GM19238 (cell line): ENCODE measurements around the gene GSDMA.
"Not testable (repeated sequence)": the region's sequence is repeated elsewhere in the genome, so short reads cannot be mapped to it uniquely, and the experiment has no call there.

ENCODE experiments used
- DNase-seq: peaks from one replicate; pipeline ENCODE4 v3.0.0; 2011; ENCODE audit warnings: low spot score; ENCODE audit not compliant: insufficient read length

Gene GSDMA

GRCh38 chr17:39994448-39994847 lies 31.6 kb downstream of the GSDMA start:
- DNase-seq: no peak

DNA sequence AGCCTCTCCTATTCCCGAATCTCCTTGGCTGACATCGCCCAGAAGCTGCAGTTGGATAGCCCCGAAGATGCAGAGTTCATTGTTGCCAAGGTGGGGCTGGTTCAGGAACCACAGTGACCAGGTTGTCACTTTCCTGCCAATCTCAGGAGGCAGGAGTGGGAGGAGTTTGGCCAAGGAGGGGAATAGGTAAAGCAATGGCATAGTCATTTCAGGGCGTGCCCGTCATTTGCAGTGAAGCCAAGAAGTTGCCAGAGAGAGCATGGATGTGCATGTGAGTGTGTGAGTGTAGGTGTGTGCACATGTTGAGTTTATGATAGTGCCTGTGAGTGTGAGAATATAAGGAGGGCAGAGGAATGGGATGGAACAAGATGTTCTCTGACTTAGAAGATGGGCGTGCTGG lies 32.6 kb downstream of the GSDMA start:
- no peak for DNase-seq

- no peak for DNase-seq
Observed at GRCh38 chr17:39996162-39996561, 33.4 kb downstream of the GSDMA start.

DNA sequence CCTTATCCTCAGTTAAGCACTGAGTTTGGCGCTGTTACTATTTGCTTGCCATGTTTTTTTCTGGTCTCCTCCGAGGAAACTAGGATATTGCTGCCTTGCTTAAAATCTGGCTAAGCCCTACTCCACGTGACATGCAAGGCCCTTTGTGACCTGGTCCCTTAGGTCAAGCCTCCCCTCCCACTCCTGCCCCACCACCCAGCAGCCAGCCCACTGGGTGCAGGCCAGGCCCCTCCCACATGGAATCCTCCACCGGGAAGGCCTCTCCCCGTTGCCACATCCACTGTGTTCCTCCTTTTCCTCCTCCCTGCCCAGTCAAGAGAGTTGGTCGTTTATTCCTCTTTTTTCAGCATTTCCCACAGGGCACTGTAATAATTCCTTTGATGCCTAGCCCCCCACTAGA lies 34.0 kb downstream of the GSDMA start:
- no peak for DNase-seq

DNA sequence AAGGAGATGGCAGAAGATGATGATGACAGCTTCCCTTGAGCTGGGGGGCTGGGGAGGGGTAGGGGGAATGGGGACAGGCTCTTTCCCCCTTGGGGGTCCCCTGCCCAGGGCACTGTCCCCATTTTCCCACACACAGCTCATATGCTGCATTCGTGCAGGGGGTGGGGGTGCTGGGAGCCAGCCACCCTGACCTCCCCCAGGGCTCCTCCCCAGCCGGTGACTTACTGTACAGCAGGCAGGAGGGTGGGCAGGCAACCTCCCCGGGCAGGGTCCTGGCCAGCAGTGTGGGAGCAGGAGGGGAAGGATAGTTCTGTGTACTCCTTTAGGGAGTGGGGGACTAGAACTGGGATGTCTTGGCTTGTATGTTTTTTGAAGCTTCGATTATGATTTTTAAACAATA lies 34.7 kb downstream of the GSDMA start:
- no peak for DNase-seq

DNA sequence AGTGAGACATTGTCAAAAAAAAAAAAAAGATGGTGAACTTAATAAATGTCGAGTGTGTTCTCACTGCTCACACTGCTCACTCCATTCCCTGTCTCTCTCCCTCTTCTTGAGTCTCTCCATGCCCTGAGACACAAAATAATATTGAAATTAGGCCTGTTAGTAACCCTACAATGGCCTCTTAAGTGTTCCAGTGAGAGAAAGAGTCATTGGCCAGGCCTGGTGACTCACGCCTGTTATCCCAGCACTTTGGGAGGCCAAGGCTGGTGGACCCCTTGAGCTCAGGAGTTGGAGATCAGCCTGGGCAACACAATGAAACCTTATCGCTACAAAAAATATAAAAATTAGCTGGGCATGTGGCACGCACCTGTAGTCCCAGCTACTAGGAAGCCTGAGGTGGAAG lies 36.3 kb downstream of the GSDMA start:
- no peak for DNase-seq

GRCh38 chr17:40000161-40000560 lies 37.4 kb downstream of the GSDMA start:
- no peak for DNase-seq

DNA sequence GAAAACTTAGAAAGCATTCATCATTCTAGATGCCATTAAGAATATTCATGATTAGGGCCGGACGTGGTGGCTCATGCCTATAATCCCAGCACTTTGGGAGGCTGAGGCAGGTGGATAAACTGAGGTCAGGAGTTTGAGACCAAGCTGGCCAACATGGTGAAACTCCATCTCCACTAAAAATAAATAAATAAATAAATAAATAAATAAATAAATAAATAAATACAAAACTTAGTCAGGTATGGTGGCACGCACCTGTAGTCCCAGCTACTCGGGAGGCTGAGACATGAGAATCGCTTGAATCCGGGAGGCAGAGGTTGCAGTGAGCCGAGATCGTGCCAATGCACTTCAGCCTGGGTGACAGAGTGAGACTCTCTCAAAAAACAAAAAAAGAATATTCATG lies 38.5 kb downstream of the GSDMA start:
- DNase-seq: not testable (repeated sequence)

DNA sequence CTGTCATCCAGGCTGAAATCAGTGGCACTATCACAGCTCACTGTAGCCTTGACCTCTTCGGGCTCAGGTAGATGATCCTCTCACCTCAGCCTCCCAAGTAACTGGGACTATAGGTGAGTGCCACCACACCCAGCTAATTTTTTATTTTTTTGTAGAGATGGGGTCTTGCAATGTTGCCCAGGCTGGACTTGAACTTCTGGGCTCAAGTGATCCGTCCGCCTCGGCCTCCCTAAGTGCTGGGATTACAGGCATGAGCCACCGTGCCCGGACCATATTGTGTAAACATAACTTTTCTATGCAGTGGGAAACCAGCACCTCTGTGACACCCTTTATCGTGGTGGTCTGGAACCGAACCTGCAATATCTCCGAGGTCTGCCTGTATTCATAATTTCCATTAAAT lies 41.3 kb downstream of the GSDMA start:
- DNase-seq: no peak

GRCh38 chr17:40004712-40005111 lies 41.9 kb downstream of the GSDMA start:
- DNase-seq: no peak

DNA sequence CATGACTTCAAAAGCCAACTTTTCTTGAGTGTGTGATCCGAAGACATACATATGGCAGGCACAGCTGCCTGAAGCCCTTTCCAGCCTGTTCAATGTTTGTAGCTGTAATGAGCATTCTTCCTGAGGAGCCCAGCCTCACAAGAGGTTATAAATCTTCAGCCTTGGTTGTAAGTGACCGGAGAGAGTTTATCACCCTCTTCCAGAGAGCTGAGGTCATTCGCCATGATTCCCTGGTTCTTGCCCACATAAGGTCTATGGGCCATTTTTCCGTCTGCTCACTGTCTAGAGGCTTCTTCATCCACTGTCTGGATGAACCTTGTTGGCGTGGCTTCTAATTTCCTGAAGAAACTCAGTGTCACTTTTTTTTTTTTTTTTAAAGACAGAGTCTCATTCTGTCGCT lies 42.7 kb downstream of the GSDMA start:
- DNase-seq: no peak

GRCh38 chr17:40010946-40011500 lies 48.2 kb downstream of the GSDMA start:
- DNase-seq: not testable (repeated sequence)

DNA sequence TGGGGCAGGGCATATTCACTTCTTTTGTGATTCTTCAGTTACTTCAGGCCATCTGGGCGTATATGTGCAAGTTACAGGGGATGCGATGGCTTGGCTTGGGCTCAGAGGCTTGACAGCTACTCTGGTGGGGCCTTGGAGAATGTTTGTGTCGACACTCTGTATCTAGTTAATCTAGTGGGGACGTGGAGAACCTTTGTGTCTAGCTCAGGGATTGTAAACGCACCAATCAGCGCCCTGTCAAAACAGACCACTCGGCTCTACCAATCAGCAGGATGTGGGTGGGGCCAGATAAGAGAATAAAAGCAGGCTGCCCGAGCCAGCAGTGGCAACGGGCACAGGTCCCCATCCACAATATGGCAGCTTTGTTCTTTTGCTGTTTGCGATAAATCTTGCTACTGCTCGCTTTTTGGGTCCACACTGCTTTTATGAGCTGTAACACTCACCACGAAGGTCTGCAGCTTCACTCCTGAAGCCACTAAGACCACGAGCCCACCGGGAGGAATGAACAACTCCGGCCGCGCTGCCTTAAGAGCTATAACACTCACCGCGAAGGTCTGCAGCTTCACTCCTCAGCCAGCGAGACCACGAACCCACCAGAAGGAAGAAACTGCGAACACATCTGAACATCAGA lies 49.3 kb downstream of the GSDMA start:
- DNase-seq: not testable (repeated sequence)

- DNase-seq: no peak
Observed at GRCh38 chr17:40014375-40014980, 51.7 kb downstream of the GSDMA start.

DNA sequence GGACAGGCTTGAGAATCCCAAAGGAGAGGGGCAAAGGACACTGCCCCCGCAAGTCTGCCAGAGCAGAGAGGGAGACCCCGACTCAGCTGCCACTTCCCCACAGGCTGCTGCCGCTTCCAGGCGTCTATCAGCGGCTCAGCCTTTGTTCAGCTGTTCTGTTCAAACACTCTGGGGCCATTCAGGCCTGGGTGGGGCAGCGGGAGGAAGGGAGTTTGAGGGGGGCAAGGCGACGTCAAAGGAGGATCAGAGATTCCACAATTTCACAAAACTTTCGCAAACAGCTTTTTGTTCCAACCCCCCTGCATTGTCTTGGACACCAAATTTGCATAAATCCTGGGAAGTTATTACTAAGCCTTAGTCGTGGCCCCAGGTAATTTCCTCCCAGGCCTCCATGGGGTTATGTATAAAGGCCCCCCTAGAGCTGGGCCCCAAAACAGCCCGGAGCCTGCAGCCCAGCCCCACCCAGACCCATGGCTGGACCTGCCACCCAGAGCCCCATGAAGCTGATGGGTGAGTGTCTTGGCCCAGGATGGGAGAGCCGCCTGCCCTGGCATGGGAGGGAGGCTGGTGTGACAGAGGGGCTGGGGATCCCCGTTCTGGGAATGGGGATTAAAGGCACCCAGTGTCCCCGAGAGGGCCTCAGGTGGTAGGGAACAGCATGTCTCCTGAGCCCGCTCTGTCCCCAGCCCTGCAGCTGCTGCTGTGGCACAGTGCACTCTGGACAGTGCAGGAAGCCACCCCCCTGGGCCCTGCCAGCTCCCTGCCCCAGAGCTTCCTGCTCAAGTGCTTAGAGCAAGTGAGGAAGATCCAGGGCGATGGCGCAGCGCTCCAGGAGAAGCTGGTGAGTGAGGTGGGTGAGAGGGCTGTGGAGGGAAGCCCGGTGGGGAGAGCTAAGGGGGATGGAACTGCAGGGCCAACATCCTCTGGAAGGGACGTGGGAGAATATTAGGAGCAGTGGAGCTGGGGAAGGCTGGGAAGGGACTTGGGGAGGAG lies 52.5 kb downstream of the GSDMA start, which contains the start of gene CSF3:
CSF3 (plus strand) TSS at position 436 of the 993 bp plus-strand sequence; CDS start at position 471, 35 bp downstream.
- no peak for DNase-seq

DNA sequence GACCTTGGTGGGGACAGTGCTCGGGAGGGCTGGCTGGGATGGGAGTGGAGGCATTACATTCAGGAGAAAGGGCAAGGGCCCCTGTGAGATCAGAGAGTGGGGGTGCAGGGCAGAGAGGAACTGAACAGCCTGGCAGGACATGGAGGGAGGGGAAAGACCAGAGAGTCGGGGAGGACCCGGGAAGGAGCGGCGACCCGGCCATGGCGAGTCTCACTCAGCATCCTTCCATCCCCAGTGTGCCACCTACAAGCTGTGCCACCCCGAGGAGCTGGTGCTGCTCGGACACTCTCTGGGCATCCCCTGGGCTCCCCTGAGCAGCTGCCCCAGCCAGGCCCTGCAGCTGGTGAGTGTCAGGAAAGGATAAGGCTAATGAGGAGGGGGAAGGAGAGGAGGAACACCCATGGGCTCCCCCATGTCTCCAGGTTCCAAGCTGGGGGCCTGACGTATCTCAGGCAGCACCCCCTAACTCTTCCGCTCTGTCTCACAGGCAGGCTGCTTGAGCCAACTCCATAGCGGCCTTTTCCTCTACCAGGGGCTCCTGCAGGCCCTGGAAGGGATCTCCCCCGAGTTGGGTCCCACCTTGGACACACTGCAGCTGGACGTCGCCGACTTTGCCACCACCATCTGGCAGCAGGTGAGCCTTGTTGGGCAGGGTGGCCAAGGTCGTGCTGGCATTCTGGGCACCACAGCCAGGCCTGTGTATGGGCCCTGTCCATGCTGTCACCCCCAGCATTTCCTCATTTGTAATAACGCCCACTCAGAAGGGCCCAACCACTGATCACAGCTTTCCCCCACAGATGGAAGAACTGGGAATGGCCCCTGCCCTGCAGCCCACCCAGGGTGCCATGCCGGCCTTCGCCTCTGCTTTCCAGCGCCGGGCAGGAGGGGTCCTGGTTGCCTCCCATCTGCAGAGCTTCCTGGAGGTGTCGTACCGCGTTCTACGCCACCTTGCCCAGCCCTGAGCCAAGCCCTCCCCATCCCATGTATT lies 53.5 kb downstream of the GSDMA start:
- DNase-seq: no peak

- no peak for DNase-seq
Observed at GRCh38 chr17:40017422-40018080, 54.7 kb downstream of the GSDMA start.

GRCh38 chr17:40018211-40019121 lies 55.7 kb downstream of the GSDMA start:
- no peak for DNase-seq
